ENCODE results near the gene TRIM26.
A peak's percentile ranks its signal among the peaks of the same experiment; 100 is the strongest.
"Not testable (repeated sequence)": the region's sequence is repeated elsewhere in the genome, so short reads cannot be mapped to it uniquely, and the experiment has no call there.

Gene TRIM26

GRCh38 chr6:30212865-30213666, at the start of gene TRIM26:
TRIM26 (minus strand) TSS chr6:30213406; CDS start chr6:30199103, 14,303 bp downstream.
- peak; percentile 83 for FAIRE-seq

GRCh38 chr6:30260036-30260504, 46.9 kb upstream of the TRIM26 start:
- no peak for DNase-seq (ENCODE audit: low spot score)
- FAIRE-seq, result no peak

More at GRCh38 chr6:30212865-30213666, at the start of gene TRIM26:
- peak; percentile 89 for DNase-seq (ENCODE audit: low spot score)

- FAIRE-seq (no peak), DNase-seq (ENCODE audit: low spot score) (peak; percentile 38)
These were observed 46.2 kb upstream of the TRIM26 start for GRCh38 chr6:30259140-30260035.

GRCh38 chr6:30258204-30258603, 45.0 kb upstream of the TRIM26 start:
- no peak for FAIRE-seq
- DNase-seq (ENCODE audit: low spot score), result no peak

GRCh38 chr6:30252417-30252816, 39.2 kb upstream of the TRIM26 start:
- not testable (repeated sequence) for FAIRE-seq

GRCh38 chr6:30244560-30244959, 31.4 kb upstream of the TRIM26 start:
- no peak for DNase-seq (ENCODE audit: low spot score)
- FAIRE-seq, result no peak

More at GRCh38 chr6:30252417-30252816, 39.2 kb upstream of the TRIM26 start:
- not testable (repeated sequence) for DNase-seq (ENCODE audit: low spot score)

- DNase-seq (ENCODE audit: low spot score) (no peak), FAIRE-seq (no peak)
These were observed 25.1 kb upstream of the TRIM26 start for GRCh38 chr6:30238178-30238795.

- DNase-seq (ENCODE audit: low spot score) (no peak), FAIRE-seq (no peak)
These were observed 21.1 kb upstream of the TRIM26 start for GRCh38 chr6:30234356-30234755.

GRCh38 chr6:30231067-30231466, 17.9 kb upstream of the TRIM26 start:
- DNase-seq (ENCODE audit: low spot score) (no peak), FAIRE-seq (no peak)

GRCh38 chr6:30227763-30228487, 14.7 kb upstream of the TRIM26 start:
- FAIRE-seq (no peak), DNase-seq (ENCODE audit: low spot score) (no peak)

- DNase-seq (ENCODE audit: low spot score), result no peak
- FAIRE-seq, result no peak
These were observed 14.1 kb upstream of the TRIM26 start for GRCh38 chr6:30227242-30227722.

GRCh38 chr6:30223339-30223738, 10.1 kb upstream of the TRIM26 start:
- no peak for FAIRE-seq

GRCh38 chr6:30221956-30222355, 8.8 kb upstream of the TRIM26 start:
- FAIRE-seq; DNase-seq (ENCODE audit: low spot score): not testable (repeated sequence)

More at GRCh38 chr6:30223339-30223738, 10.1 kb upstream of the TRIM26 start:
- no peak for DNase-seq (ENCODE audit: low spot score)

- DNase-seq (ENCODE audit: low spot score); FAIRE-seq: not testable (repeated sequence)
These were observed 8.2 kb upstream of the TRIM26 start for GRCh38 chr6:30221395-30221794.

GRCh38 chr6:30219244-30219643, 6.0 kb upstream of the TRIM26 start:
- FAIRE-seq (no peak), DNase-seq (ENCODE audit: low spot score) (peak; percentile 24)

- FAIRE-seq (no peak), DNase-seq (ENCODE audit: low spot score) (no peak)
These were observed 2.9 kb upstream of the TRIM26 start for GRCh38 chr6:30216096-30216495.

GRCh38 chr6:30214657-30214982, 1.4 kb upstream of the TRIM26 start:
- DNase-seq (ENCODE audit: low spot score) (no peak), FAIRE-seq (no peak)

GRCh38 chr6:30213957-30214656, 901 bp upstream of the TRIM26 start:
- FAIRE-seq, result no peak
- DNase-seq (ENCODE audit: low spot score), result peak; percentile 37

- DNase-seq (ENCODE audit: low spot score), result no peak
- no peak for FAIRE-seq
These were observed 406 bp upstream of the TRIM26 start for GRCh38 chr6:30213667-30213956.

- DNase-seq (ENCODE audit: low spot score), result no peak
- no peak for FAIRE-seq
These were observed 1.3 kb downstream of the TRIM26 start for GRCh38 chr6:30211899-30212298.
